ENCODE measurements around the gene MTMR12. TPM values are rescaled to one million over a fixed set of nuclear protein-coding genes. Genes with fewer than 3 reads are reported as not detected.

Gene MTMR12
- total RNA-seq, 1 donor from 2014 or later: 41.3 TPM

- intact Hi-C loops (cut with DNase I): no loop called here
- TF ChIP-seq CTCF (IDR thresholded peaks at IDR 0.05): no peak
- H3K36me3 ChIP-seq: peaks cover 72% of the 10 kb centered on the region
- no peaks in the 10 kb centered on the region for H3K4me1 ChIP-seq
- no peak for ATAC-seq
- H3K27me3 ChIP-seq: no peaks in the 10 kb centered on the region
- no peak overlapping the region for H3K4me3 ChIP-seq
- no peak for DNase-seq
- no peak overlapping the region for H3K27ac ChIP-seq
- H3K9me3 ChIP-seq: no peaks in the 10 kb centered on the region
Measured at GRCh38 chr5:32244017-32244416, 68.7 kb downstream of the MTMR12 start.

DNA sequence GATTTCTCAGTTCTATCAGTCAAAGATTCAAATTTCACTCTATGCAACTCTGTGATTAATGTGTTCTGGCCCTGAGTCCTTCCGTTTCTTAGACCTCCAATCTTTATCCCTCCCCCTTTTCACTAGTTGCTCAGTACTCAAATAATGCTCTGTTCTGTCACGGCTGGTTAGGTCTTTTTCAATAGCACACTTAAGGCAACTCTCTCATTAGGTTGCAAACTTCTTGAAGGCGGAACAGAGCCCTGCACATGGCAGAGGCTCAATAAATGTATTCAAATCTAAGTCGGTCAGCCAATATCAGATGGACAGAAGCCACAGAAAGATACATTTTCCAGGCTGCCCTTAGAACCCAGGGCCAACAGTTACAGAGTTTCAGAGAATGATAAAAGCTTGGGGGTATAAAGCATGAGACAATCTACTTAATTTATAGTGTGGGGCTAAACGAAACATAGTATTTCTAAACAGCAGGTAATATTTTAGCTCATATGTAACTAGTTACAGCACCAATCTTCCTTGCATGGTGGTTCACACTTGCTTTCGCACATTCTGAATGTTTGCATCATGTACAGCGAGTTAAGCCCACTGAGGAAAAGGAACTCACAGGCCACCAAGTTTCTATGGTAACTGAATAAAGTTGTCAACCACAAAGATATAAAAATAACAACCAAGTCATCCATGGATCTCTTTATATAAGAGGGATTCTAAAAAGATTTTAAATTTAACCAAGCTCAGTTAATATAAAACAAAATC lies 71.5 kb downstream of the MTMR12 start:
- DNase-seq: no peak
- H3K27ac ChIP-seq: no peak overlapping the region
- H3K4me1 ChIP-seq: peaks cover 8% of the 10 kb centered on the region
- H3K4me3 ChIP-seq: no peak overlapping the region
- intact Hi-C loops (cut with DNase I): no loop called here
- H3K9me3 ChIP-seq: no peaks in the 10 kb centered on the region
- no peak for ATAC-seq
- no peak for TF ChIP-seq CTCF (IDR thresholded peaks at IDR 0.05)
- H3K27me3 ChIP-seq: no peaks in the 10 kb centered on the region
- peaks cover 72% of the 10 kb centered on the region for H3K36me3 ChIP-seq

DNA sequence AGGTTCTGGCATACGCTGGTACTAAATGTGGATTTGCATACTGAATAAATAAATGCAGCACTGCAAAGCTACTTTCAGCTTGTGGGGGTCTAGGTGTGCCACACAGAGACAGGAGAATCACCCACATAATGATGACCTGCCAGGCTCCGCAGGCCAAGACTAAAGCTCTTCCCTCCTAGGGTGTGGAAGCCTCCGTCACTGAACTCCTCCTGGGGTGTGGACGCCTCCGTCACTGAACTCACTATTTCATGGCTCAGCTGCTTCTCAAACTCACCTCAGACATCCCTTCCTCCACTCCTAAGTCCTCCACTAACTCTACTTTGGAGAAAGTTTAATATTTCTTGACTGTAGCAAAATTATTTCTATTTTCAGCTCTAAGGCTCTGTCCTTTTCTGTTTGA lies 73.4 kb downstream of the MTMR12 start:
- DNase-seq (no peak), ATAC-seq (no peak)
- peaks cover 13% of the 10 kb centered on the region for H3K4me1 ChIP-seq
- no peaks in the 10 kb centered on the region for H3K27me3 ChIP-seq
- H3K36me3 ChIP-seq: peaks cover 77% of the 10 kb centered on the region
- TF ChIP-seq CTCF (IDR thresholded peaks at IDR 0.05): no peak
- intact Hi-C loops (cut with DNase I): no loop called here
- H3K27ac ChIP-seq: no peak overlapping the region
- no peak overlapping the region for H3K4me3 ChIP-seq
- no peaks in the 10 kb centered on the region for H3K9me3 ChIP-seq

DNA sequence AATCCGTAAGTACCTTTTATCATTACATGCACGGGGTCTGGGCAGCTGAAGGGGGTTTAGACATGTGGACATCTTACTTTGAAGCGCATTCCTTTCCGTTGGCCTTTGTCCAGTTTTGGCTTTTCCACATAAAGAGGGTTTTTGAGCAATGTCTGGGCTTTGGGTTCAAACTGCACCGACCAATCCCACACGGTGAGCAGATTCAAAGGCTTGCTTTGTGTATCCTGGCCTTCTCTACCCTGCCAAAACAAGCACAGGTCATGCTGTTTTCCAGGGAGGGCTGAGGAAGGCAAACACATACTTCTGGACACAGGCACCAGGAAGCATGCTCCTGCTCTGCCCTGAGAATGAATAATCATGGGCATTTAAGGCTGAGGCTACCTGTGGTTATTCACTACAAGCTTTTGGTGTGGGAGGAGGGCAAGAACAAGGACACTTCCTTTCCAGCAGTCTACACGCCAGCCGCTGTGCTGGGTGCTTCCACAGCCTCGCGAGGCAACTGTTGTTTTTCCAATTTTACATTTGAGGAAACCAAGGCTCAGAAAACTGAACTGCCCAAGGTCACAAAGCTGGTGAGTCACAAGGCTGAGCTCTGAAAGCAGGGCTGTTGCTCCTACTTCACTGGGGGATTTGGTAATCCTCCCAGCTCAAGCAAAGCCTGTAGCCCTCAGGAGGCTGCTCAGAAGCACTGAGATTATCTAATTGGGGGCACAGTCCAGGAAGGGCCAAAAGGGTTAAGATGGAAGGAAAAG lies 78.9 kb downstream of the MTMR12 start:
- Histone ChIP-seq H3K36me3 (peaks cover 52% of the 10 kb centered on the region), H3K27ac (peak overlapping the region; percentile 63), H3K9me3 (no peaks in the 10 kb centered on the region), H3K27me3 (no peaks in the 10 kb centered on the region), H3K4me3 (no peak overlapping the region), H3K4me1 (peaks cover 29% of the 10 kb centered on the region)
- no peak for TF ChIP-seq CTCF (IDR thresholded peaks at IDR 0.05)
- no peak for DNase-seq
- peak; percentile 70 for ATAC-seq
- intact Hi-C loops (cut with DNase I): no loop called here

GRCh38 chr5:32233220-32233695 lies 79.5 kb downstream of the MTMR12 start:
- intact Hi-C loops (cut with DNase I): no loop called here
- Histone ChIP-seq H3K36me3 (peaks cover 47% of the 10 kb centered on the region), H3K9me3 (no peaks in the 10 kb centered on the region), H3K4me1 (peaks cover 29% of the 10 kb centered on the region), H3K4me3 (no peak overlapping the region), H3K27ac (peak overlapping the region; percentile 63), H3K27me3 (no peaks in the 10 kb centered on the region)
- DNase-seq (no peak), ATAC-seq (peak; percentile 5)
- no peak for TF ChIP-seq CTCF (IDR thresholded peaks at IDR 0.05)

Measured in upper lobe of right lung (tissue), 1 donor.